BJ (cell line): ENCODE results near the gene HOXC11. TPM values are rescaled to one million over a fixed set of nuclear protein-coding genes. Genes with fewer than 3 reads are reported as not detected.
A peak's percentile ranks its signal among the peaks of the same experiment; 100 is the strongest.

Experiments used
- CTCF ChIA-PET: fragments of 350-600 bp; formaldehyde crosslinking; extraction: SDS; loops from one replicate; lab custom pipeline; 2021; ENCODE audit warnings: antibody characterized with exemption, inconsistent platforms; lab: Yijun Ruan, JAX
- POLR2A ChIA-PET: fragments of 300-600 bp; sonication (Branson Sonifier 250); formaldehyde crosslinking; extraction: SDS; loops from one replicate; lab custom pipeline; 2021; ENCODE audit warnings: antibody characterized with exemption; lab: Charles Lee
- DNase-seq: peaks from one replicate; pipeline ENCODE4 v3.0.0-alpha.2; 2011; ENCODE audit warnings: low read depth
- H3K27me3 ChIP-seq: 2 replicates; pipeline ENCODE4 v1.6.0; 2011; ENCODE audit warnings: low read length; ENCODE audit not compliant: control insufficient read depth, insufficient read depth
- H3K36me3 ChIP-seq: 2 replicates; pipeline ENCODE4 v1.5.1; 2011; ENCODE audit warnings: low read length; ENCODE audit not compliant: control insufficient read depth, insufficient read depth
- H3K4me3 ChIP-seq: 2 replicates; pipeline ENCODE4 v1.5.1; 2011; ENCODE audit warnings: low read depth, mild to moderate bottlenecking, control low read depth, low read length
- polyA plus RNA-seq: library from polyadenylated mRNA; depleted of rRNA; stranded (reverse); fragments of >200 nt; gene quantifications from 2 replicates; pipeline ENCODE4 v1.2.3, GENCODE V29; 2011
- TF ChIP-seq, protein P1 (sequence below): IDR thresholded peaks from 2 replicates; pipeline ENCODE4 v1.5.1; 2011; ENCODE audit warnings: low read depth, mild to moderate bottlenecking, control low read depth, inconsistent platforms, low read length, moderate library complexity; ENCODE audit not compliant: insufficient read depth

The HOXC11 gene
- polyA plus RNA-seq, 1 experiment = 4.9 TPM

DNA sequence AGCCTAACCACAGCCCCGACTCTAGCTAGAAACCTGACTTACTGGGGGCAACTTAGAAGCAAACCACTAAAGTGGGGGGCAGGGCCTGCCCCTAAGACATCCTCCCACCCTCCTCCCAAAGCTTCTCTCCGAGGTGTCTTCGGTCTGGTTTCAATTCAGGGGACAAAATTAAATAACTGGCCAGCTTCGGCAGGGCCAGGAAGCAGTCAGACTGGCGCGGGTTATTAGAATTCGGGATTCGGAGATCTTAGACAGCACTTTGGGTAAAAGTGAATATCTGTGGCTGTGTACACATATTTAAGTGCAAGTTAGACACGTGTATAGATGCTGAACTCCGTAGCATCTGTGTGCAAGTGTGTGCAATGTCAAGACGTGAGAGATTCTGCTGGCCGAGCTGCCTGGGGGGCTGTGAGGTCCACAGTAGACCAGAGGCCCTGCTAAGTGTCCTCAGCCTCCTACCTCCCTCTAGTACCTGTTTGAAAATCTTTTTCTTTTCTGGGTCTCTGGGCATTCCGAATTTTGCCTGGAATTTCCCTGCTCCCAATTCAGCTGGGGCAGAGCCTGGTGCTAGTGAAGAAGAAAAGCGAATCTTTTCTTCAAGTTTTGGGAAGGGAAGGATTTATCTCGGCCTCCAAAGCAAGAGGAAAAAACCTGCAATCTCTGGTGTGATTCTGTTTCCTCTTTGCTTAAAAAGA is 8.0 kb downstream of the HOXC11 start:
- DNase-seq = no peak
- Histone ChIP-seq H3K4me3 (peak overlapping the region; percentile 46), H3K36me3 (no peaks in the 10 kb centered on the region), H3K27me3 (no peaks in the 10 kb centered on the region)
- ChIA-PET POLR2A (no interaction called here), CTCF (interaction anchor here (0.7 to 2.0 kb wide), 8 partner anchors 8 to 285 kb away, joined by 3 to 8 read pairs (median 3); no protein-coding TSS in a partner anchor)
- TF ChIP-seq, protein P1, sequence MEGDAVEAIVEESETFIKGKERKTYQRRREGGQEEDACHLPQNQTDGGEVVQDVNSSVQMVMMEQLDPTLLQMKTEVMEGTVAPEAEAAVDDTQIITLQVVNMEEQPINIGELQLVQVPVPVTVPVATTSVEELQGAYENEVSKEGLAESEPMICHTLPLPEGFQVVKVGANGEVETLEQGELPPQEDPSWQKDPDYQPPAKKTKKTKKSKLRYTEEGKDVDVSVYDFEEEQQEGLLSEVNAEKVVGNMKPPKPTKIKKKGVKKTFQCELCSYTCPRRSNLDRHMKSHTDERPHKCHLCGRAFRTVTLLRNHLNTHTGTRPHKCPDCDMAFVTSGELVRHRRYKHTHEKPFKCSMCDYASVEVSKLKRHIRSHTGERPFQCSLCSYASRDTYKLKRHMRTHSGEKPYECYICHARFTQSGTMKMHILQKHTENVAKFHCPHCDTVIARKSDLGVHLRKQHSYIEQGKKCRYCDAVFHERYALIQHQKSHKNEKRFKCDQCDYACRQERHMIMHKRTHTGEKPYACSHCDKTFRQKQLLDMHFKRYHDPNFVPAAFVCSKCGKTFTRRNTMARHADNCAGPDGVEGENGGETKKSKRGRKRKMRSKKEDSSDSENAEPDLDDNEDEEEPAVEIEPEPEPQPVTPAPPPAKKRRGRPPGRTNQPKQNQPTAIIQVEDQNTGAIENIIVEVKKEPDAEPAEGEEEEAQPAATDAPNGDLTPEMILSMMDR = no peak

DNA sequence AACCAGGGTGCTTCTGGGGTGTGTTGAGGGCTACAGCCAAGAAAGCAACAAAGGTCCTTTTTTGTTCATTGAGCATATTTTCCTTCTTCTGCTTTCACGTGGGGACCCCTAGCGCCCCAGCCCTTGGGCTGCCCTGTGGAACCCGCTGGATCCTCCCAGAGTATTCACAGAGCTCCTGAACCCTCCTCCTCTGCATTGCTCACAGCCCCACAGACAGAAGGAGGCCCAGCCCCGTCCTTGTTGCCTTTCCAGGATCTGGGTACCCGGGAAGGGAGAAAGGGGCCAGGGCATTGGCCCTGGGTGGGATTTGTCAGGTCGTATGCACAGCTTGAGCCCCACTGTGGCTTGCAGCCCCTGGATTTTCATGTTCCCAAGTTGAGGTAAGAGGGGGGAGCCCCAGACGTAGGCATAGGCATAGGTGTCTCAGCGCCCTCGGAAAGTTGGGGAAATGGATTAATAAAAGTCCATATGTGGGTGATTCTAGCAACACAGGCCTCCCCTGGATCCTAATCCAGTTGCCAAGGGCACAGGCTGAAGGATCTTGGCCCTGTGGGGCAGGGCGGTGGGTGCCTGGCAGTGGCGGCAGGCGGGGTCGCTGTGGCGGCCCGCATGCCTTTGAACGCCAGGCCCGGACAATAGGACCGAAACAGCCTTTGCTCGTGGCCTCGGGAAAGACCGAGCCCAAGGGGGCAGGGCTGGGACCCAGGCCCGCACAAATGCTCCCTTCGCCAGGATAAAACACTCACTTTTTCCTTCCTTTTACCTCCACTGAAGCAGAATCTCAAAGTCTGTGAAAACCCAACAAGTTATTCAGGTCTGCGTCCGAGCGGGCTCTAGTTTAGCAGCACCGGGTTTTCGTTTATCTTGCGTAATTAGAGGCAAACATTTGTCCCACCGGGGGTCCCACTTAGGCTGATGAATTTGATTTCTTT is 9.0 kb downstream of the HOXC11 start:
- H3K4me3 ChIP-seq = peak overlapping the region; percentile 46
- no peaks in the 10 kb centered on the region for H3K36me3 ChIP-seq
- H3K27me3 ChIP-seq = no peaks in the 10 kb centered on the region
- no peak for DNase-seq
- TF ChIP-seq, protein P1 = no peak
- CTCF ChIA-PET = interaction anchor here (0.7 to 2.0 kb wide), 4 partner anchors 194 to 219 kb away, joined by 3 to 8 read pairs (median 4); no protein-coding TSS in a partner anchor
- POLR2A ChIA-PET = interaction anchor here (0.6 kb wide), 1 partner anchor 17 kb away, joined by 4 read pairs; no protein-coding TSS in a partner anchor

DNA sequence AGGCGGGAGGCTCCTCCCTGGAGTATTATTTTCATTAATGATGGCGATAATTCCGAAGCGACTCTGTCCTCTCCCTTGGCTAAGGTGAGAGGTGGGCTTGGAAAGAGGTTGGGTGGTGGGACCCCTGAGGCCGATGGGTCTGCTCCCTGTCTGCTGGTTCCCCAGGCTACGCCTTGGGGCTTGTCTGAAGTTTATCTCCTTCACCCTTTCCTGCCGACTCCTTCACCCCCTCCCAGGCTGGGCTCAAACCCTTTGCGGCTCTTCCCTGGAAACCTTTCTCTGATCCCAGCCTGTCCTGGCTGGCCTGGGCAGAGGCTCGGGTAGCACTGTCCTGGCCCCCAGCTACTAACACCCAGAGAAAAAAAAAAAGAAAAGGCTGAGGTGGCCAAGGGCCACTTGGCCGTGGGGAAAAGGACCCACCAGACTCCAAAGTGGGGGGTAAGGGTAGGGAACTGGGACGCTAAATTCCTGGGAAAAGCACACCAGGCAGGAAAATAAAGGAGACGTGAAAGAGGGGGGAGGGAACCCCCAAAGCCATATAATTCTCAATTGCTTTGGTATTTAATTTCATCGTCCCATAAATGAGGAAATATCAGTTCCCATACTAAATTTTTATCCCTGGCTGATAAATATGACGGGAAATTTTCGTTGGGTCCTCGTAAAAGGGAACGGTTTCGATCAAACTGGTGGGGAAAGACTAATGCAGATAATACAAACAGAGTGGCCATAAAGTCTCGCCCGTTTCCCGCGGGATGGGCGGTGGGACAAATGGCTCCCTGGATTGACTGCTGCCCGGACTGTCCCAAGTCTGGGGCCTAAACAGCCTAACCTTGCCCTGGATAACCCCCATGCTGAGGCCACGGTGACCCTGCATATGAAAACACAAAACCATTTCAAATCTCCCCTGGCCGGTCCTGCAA is 10.0 kb downstream of the HOXC11 start:
- ChIA-PET CTCF (interaction anchor here (1.4 kb wide), 1 partner anchor 209 kb away, joined by 4 read pairs; no protein-coding TSS in a partner anchor), POLR2A (interaction anchor here (0.6 kb wide), 1 partner anchor 18 kb away, joined by 4 read pairs; no protein-coding TSS in a partner anchor)
- TF ChIP-seq, protein P1 = no peak
- Histone ChIP-seq H3K27me3 (no peaks in the 10 kb centered on the region), H3K4me3 (peak overlapping the region; percentile 46), H3K36me3 (no peaks in the 10 kb centered on the region)
- DNase-seq = no peak

DNA sequence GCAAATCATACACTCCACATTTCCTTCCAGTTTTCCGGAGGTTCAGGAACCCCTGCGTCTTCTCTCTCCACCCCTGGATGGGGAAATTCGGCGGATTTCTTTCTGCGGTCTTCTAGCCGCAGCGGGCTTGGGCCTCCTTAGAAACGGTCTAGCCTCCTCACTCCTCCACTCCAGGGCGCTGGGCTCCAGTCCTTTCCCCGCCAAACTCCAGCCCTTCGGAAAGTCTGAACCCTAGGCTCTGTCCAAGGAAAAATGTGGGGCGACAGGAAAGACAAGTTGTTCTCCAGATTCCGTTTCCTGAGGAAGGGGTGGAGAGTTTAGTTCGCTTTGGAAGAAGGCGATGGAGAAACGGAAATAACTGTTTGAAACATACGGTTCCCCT is 10.6 kb downstream of the HOXC11 start:
- DNase-seq = no peak
- Histone ChIP-seq H3K27me3 (peaks cover 2% of the 10 kb centered on the region; the same call in 1 of the 2 replicates), H3K36me3 (no peaks in the 10 kb centered on the region), H3K4me3 (peak overlapping the region; percentile 46)
- CTCF ChIA-PET = interaction anchor here (0.8 to 5.8 kb wide), 7 partner anchors 16 to 224 kb away, joined by 3 to 90 read pairs (median 10); partner anchors contain the start of genes HOXC12, HOXC5, HOXC8 and HOXC9
- TF ChIP-seq, protein P1 = no peak
- POLR2A ChIA-PET = no interaction called here
